ENCODE measurements around the gene REXO1.

REXO1 gene

DNA sequence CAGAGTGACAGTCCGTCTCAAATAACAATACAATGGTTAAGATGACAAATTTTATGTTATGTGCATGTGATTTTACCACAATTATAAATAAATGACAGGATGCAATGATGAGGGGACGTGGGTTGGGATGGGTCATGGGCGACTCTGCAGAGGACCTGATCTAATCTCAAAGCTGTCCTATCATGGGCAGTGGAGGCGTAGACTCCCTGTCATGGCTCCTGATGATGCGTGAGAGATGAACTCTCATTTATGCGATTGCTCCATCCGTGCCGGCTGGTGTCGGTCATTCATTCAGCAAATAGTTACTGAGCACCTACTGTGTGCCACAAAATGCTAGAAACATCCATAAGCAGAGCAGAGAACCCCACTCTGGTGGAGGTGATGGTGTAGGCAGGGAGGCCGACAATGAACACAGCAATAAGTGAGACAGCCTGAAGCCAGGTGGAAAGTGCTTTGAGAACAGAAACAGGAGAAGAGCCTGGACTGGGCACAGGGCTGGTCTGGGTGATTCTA lies 1.7 kb upstream of the REXO1 start:
- ATAC-seq (no peak), DNase-seq (no peak)

GRCh38 chr19:1849132-1849474 lies 820 bp upstream of the REXO1 start:
- ATAC-seq = no peak

GRCh38 chr19:1847684-1848398 lies 442 bp downstream of the REXO1 start:
- DNase-seq = peak; percentile 62
- peak; percentile 16 for ATAC-seq

More at GRCh38 chr19:1849132-1849474, 820 bp upstream of the REXO1 start:
- no peak for DNase-seq

DNA sequence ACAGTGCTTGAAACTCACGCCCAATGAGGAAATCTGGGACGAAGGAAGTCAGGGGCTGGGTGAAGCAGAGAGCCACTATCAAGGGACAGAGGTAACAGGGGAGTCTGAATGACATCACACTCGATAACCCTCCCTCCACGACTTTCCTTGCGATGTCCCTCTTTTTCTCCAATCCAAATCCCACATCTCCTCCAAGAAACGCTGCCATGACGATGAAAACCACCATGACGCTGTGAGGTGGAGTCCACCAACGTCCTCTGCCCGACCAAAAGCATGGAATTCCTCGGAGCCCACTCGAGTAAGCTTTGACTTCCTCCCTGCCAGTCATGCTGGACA lies 967 bp downstream of the REXO1 start:
- ATAC-seq (no peak), DNase-seq (no peak)

GRCh38 chr19:1846517-1847204 lies 1.6 kb downstream of the REXO1 start:
- ATAC-seq (no peak), DNase-seq (no peak)

- no peak for DNase-seq
- ATAC-seq = no peak
Observed at GRCh38 chr19:1845642-1846041, 2.6 kb downstream of the REXO1 start.

GRCh38 chr19:1845125-1845515 lies 3.2 kb downstream of the REXO1 start:
- ATAC-seq = no peak
- DNase-seq = no peak

GRCh38 chr19:1844513-1845124 lies 3.7 kb downstream of the REXO1 start:
- ATAC-seq (no peak), DNase-seq (no peak)

- no peak for ATAC-seq
- DNase-seq = no peak
Observed at GRCh38 chr19:1843646-1844394, 4.5 kb downstream of the REXO1 start.

- ATAC-seq (no peak), DNase-seq (no peak)
Observed at GRCh38 chr19:1843116-1843515, 5.2 kb downstream of the REXO1 start.

DNA sequence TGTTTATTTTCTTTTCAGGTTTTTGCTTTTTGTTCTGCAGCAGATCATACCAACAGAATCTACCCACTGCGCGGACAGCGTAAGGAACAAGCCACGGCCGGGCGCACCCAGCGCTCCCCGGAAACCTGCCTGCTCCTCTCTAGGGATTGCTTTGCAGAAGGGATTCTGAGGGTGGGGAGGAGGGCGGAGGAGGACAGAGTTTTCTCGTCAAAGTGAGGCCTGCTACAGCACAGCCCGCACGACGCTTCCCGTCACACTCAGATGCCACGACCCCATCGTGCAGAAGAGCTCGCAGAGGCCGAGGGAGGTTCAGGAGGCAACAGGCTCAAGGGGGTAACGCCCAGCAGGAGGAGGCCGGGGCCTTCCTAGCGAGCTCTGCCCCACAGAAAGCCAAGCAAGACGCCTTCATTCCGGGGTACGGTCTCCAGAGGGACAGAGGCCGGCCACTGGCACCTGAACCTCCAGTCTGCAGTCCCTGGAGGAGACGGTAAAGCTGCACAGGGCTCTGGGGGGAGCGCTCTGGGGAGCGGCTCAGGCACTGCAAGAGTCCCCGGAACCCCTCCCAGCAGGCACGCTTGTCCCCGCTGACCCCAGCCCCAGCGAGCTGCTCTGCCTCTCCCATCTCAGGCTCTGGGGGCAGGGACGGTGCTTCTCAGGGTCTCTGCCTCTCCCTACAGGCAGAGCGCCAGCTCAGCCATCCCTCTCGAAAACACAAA lies 6.9 kb downstream of the REXO1 start:
- DNase-seq (no peak), ATAC-seq (no peak)

GRCh38 chr19:1840541-1841115 lies 7.7 kb downstream of the REXO1 start:
- DNase-seq (no peak), ATAC-seq (no peak)

DNA sequence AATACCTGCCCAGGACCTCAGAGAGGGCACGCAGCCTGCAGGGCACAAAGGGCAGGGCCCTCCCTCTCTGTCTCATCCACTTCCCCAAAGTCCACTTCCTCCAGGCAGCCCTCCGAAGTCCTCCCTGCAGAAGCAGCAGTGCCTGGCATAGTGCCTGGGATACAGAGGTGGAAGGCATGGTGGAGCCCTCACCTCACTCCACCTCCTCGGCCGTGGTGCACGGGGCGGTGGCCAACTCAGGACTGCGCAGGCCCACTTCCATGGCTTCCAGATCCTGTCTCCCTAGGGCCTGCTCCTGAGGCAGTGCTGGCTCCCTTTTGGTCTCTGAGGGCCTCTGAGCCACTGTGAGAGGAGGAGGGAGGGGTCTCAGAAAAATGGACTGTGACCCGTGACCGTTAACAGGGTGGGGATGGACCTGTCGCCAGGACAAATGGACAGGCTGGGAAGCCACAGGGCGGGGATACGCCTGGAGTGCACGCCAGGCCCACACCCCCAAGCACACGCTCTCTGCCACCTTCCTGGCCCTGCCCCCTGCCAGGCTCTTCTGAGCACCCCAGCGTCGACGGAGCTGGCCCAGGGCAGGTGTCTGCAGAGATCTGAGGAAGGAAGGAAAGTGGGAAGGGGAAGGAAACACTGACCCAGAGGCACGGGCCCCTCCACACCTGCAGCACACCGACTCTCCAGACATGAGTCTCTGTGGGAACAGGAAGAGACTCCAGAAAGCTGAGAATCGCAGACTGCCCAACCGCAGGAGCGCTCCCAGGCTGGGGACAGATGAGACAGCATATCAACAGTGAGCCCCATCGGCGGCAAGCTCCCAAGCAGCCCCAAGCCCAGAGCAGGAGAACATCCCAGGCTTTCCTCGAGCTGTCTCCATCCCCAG lies 8.4 kb downstream of the REXO1 start:
- ATAC-seq (no peak), DNase-seq (no peak)

DNA sequence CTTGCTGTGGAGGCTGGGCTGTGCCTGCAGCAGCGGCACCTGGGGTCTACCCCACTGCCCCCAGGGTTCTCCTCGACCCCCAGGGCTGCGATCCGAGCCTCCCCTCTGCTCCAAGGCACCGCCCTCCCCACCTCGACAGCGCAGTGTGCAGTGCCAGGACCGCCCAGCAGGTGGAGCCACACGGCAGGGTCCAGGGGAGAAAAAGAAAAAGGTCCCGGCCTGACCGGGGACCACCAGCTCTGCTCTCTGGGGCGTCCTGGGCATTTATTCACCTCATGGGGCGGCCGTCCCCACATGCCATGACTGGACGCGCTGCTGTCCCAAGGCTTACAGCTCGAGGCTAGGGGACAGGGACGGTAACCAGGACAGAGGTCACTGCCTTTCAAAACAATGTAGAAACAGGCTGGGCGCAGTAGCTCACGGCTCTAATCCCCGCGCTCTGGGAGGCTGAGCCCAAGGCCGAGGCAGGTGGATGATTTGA lies 10.6 kb downstream of the REXO1 start:
- DNase-seq (peak; percentile 80), ATAC-seq (peak; percentile 41)

DNA sequence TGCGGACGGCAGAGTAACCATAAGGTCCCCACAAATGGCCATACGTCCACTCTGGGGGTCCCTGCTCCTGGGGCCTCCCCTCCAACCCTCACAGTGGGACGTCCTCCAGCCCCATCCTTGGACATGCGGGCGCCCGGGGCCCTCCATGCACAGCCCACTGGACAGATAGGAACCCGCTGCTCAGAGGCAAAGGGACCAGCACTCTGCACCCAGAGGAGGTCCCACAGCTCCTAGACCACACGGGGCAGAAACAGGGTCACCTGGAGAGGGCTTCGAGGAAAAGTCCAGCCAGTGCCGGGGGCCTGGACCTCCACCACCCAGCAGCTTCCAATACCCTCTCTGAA lies 11.1 kb downstream of the REXO1 start:
- no peak for ATAC-seq

DNA sequence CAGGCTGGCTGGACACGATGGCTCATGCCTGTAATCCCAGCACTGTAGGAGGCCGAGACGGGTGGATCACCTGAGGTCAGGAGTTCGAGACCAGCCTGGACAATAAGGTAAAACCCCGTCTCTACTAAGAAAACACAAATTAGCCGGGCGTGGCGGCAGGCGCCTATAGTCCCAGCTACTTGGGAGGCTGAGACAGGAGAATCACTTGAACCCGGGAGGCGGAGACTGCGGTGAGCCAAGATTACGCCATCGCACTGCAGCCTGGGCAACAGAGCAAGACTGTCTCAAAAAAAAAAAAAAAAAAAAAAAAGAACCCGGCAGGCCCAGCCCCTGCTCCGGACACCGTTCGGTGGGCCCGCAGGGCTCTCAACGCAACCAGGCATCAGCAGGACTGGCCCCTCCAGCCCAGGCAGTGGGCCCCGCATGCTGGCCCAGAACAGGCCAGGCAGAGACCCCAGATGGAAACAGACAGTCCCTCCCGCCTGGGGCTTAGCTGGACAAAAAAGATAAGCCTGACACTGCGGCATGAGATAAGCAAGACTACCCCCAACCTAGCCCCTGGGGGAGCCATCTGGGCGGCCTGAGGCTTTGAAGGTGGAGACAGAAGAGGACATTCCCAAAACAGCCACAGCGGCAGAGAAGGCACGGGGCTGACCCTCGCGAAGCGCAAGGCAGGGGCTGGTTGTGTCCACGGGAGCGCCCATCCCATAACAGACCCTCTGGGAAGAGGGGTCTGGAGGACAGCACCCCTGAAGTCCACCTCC lies 11.6 kb downstream of the REXO1 start:
- DNase-seq (no peak), ATAC-seq (no peak)

More for the DNA sequence above, 11.1 kb downstream of the REXO1 start:
- no peak for DNase-seq

GRCh38 chr19:1833540-1833939 lies 14.7 kb downstream of the REXO1 start:
- ATAC-seq (no peak), DNase-seq (no peak)

DNA sequence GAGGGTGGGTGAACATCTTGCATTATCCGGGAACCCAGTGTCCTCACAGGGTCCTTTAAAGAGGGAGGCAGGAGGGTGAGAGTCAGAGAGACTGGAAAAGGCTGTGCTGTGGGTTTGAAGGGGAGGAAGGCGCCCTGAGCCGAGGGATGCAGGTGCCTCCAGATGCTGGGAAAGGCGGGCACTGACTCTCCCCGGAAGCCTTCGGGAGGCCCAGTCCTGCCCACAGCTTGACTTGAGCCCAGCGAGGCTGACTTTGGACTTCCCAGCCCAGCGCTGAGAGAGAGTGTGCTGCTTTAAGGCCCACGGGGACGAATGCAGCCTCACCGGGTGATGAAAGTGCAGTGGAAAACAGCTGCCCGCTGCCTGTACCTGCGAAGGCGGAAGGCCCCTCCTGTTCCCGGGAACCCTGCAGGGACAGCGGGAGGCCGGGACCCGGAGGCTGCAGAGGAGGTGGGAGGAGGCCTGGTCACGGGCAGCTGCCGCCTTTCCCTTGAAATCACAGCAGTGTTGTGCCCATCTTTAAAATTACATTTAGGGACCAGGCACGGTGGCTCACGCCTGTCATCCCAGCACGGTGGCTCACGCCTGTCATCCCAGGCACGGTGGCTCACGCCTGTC lies 16.1 kb downstream of the REXO1 start:
- DNase-seq (no peak), ATAC-seq (no peak)

DNA sequence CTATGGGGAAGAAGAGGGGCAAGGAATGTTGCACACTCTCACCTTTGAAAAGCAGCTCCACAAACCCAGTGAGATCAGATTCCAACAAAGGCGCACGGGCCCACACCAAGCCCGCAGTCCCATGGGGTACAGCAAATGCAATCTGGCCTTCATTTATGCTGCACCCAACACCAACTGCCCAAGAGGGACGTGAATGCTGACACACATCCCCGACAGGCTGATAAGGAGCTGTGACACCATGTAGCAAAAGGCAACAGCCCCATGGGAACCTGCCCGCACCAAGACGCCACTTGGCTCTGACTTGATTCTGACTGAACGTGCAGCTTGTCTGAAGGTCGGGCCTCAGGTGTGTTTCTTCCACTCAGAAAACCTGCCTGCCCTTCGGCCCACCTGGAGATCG lies 17.3 kb downstream of the REXO1 start:
- ATAC-seq (no peak), DNase-seq (no peak)
